Caco-2 (cell line): ENCODE results near the gene PCK1. TPM values are rescaled to one million over a fixed set of nuclear protein-coding genes. Genes with fewer than 3 reads are reported as not detected.

Experiments
- BruUV-seq: library from RNA; stranded (reverse); fragments of 400-500 nt; replicated peaks from 2 replicates; lab custom pipeline; 2021; lab: Mats Ljungman, UMichigan
- CTCF ChIA-PET: fragments of 300-600 bp; sonication (Branson Sonifier 250); formaldehyde crosslinking; loops from one replicate; lab custom pipeline; 2022; ENCODE audit warnings: antibody characterized with exemption; lab: Charles Lee
- POLR2A ChIA-PET: fragments of 300-600 bp; sonication (Branson Sonifier 250); formaldehyde crosslinking; loops from one replicate; lab custom pipeline; 2022; ENCODE audit warnings: antibody characterized with exemption; lab: Charles Lee
- DNase-seq, 2 experiments: peaks; one replicate each; pipeline versions ENCODE4 v3.0.0 to v3.0.0-alpha.2; 2020 to 2022
- H3K27me3 ChIP-seq: replicated peaks from 2 replicates; pipeline ENCODE4 v1.6.0; 2011; ENCODE audit warnings: low read length; ENCODE audit not compliant: control insufficient read depth, insufficient read depth
- H3K36me3 ChIP-seq: 2 replicates; pipeline ENCODE4 v1.5.1; 2011; ENCODE audit warnings: low read length; ENCODE audit not compliant: control insufficient read depth, insufficient read depth
- H3K4me1 ChIP-seq: fragments of 250-450 bp; sonication (Bioruptor Pico); 2 replicates; pipeline ENCODE4 v1.5.1; 2020; ENCODE audit warnings: mild to moderate bottlenecking
- H3K4me3 ChIP-seq: 2 replicates; pipeline ENCODE4 v1.5.1; 2011; ENCODE audit warnings: low read depth, mild to moderate bottlenecking, control low read depth, low read length
- H3K9me3 ChIP-seq: fragments of 250-450 bp; sonication (Bioruptor Pico); 2 replicates; pipeline ENCODE4 v1.5.1; 2020; ENCODE audit warnings: mild to moderate bottlenecking, moderate library complexity
- H3K27ac Mint-ChIP-seq: one replicate; pipeline ENCODE4 v1.8.0; 2022; ENCODE audit warnings: mixed read lengths; ENCODE audit not compliant: unreplicated experiment
- H3K27me3 Mint-ChIP-seq: one replicate; pipeline ENCODE4 v1.8.0; 2022; ENCODE audit warnings: mixed read lengths; ENCODE audit not compliant: insufficient read depth, unreplicated experiment
- H3K36me3 Mint-ChIP-seq: one replicate; pipeline ENCODE4 v1.8.0; 2022; ENCODE audit warnings: mild to moderate bottlenecking, mixed read lengths; ENCODE audit not compliant: insufficient read depth, unreplicated experiment
- H3K4me1 Mint-ChIP-seq: one replicate; pipeline ENCODE4 v1.8.0; 2022; ENCODE audit warnings: low read depth, mixed read lengths; ENCODE audit not compliant: unreplicated experiment
- H3K4me3 Mint-ChIP-seq: one replicate; pipeline ENCODE4 v1.8.0; 2022; ENCODE audit warnings: mild to moderate bottlenecking, moderate library complexity, mixed read lengths; ENCODE audit not compliant: unreplicated experiment
- H3K9me3 Mint-ChIP-seq: one replicate; pipeline ENCODE4 v1.8.0; 2022; ENCODE audit warnings: mixed read lengths; ENCODE audit not compliant: unreplicated experiment
- CTCF ChIP-seq, 2 experiments: fragments of 200-600 bp in 1 of 2; IDR thresholded peaks; 1 replicate in 1 of 2; 2 replicates in 1 of 2; pipeline versions ENCODE4 v1.5.1 to v1.8.0; 2011 to 2022; ENCODE audit warnings: antibody characterized with exemption in 1 of 2, control low read depth in 1 of 2, inconsistent platforms in 1 of 2, low read depth in 1 of 2, low read length in 1 of 2, mild to moderate bottlenecking in 1 of 2, moderate library complexity in 1 of 2; ENCODE audit not compliant: insufficient read depth in 1 of 2, severe bottlenecking in 1 of 2, unreplicated experiment in 1 of 2
- intact Hi-C: fragments of 100-400 bp; cut with micrococcal nuclease; formaldehyde crosslinking; loops from one replicate; pipeline ENCODE4 v1.10.0; 2022; ENCODE audit not compliant: unreplicated experiment
- total RNA-seq: library from RNA; stranded (reverse); gene quantifications from 2 replicates; pipeline ENCODE4 v1.2.3, GENCODE V29; 2022

The PCK1 gene
- total RNA-seq, 1 experiment from 2014 or later = not detected

GRCh38 chr20:57562541-57563465, 1.9 kb downstream of the PCK1 start:
- ChIA-PET CTCF (no interaction called here), POLR2A (no interaction called here)
- no peak overlapping the region for H3K4me3 ChIP-seq
- peaks cover 4% of the 10 kb centered on the region; the same call in 1 of the 2 replicates for H3K9me3 ChIP-seq
- no peak overlapping the region for H3K4me3 Mint-ChIP-seq
- no TSS peak for BruUV-seq
- H3K4me1 Mint-ChIP-seq = peaks cover 6% of the 10 kb centered on the region
- no peaks in the 10 kb centered on the region for H3K36me3 Mint-ChIP-seq
- H3K4me1 ChIP-seq = peaks cover 24% of the 10 kb centered on the region; the same call in 1 of the 2 replicates
- H3K27ac Mint-ChIP-seq = no peak overlapping the region
- no peak for DNase-seq
- no peaks in the 10 kb centered on the region for H3K36me3 ChIP-seq
- no peak for TF ChIP-seq CTCF (IDR thresholded peaks at IDR 0.05; ENCODE audit: insufficient read depth in 1 of 2, low read depth in 1 of 2, low read length in 1 of 2, severe bottlenecking in 1 of 2, unreplicated experiment in 1 of 2)
- intact Hi-C loops = no loop called here
- H3K27me3 ChIP-seq = no peaks in the 10 kb centered on the region
- H3K9me3 Mint-ChIP-seq = no peaks in the 10 kb centered on the region
- H3K27me3 Mint-ChIP-seq = peaks cover 25% of the 10 kb centered on the region

GRCh38 chr20:57563522-57563921, 2.6 kb downstream of the PCK1 start:
- H3K4me1 ChIP-seq = peaks cover 22% of the 10 kb centered on the region; the same call in 1 of the 2 replicates
- BruUV-seq = no TSS peak
- H3K4me3 ChIP-seq = no peak overlapping the region
- TF ChIP-seq CTCF (IDR thresholded peaks at IDR 0.05; ENCODE audit: insufficient read depth in 1 of 2, low read depth in 1 of 2, low read length in 1 of 2, severe bottlenecking in 1 of 2, unreplicated experiment in 1 of 2) = no peak
- ChIA-PET CTCF (no interaction called here), POLR2A (no interaction called here)
- no peak overlapping the region for H3K27ac Mint-ChIP-seq
- H3K9me3 Mint-ChIP-seq = no peaks in the 10 kb centered on the region
- DNase-seq = no peak
- intact Hi-C loops = no loop called here
- peaks cover 4% of the 10 kb centered on the region; the same call in 1 of the 2 replicates for H3K9me3 ChIP-seq
- H3K36me3 ChIP-seq = no peaks in the 10 kb centered on the region
- H3K4me3 Mint-ChIP-seq = no peak overlapping the region
- H3K27me3 ChIP-seq = no peaks in the 10 kb centered on the region
- H3K36me3 Mint-ChIP-seq = no peaks in the 10 kb centered on the region
- H3K27me3 Mint-ChIP-seq = peaks cover 24% of the 10 kb centered on the region
- H3K4me1 Mint-ChIP-seq = peaks cover 6% of the 10 kb centered on the region

GRCh38 chr20:57564180-57564802, 3.4 kb downstream of the PCK1 start:
- H3K36me3 Mint-ChIP-seq = no peaks in the 10 kb centered on the region
- peaks cover 18% of the 10 kb centered on the region for H3K27me3 Mint-ChIP-seq
- H3K9me3 Mint-ChIP-seq = no peaks in the 10 kb centered on the region
- H3K4me3 ChIP-seq = no peak overlapping the region
- ChIA-PET POLR2A (no interaction called here), CTCF (interaction anchor here (1.3 kb wide), 1 partner anchor 15 kb away, joined by 3 read pairs; no protein-coding TSS in a partner anchor)
- H3K4me1 ChIP-seq = peaks cover 14% of the 10 kb centered on the region; the same call in 1 of the 2 replicates
- intact Hi-C loops = no loop called here
- BruUV-seq = no TSS peak
- H3K4me3 Mint-ChIP-seq = no peak overlapping the region
- H3K27ac Mint-ChIP-seq = no peak overlapping the region
- H3K4me1 Mint-ChIP-seq = peaks cover 1% of the 10 kb centered on the region
- H3K36me3 ChIP-seq = no peaks in the 10 kb centered on the region
- H3K27me3 ChIP-seq = no peaks in the 10 kb centered on the region
- TF ChIP-seq CTCF (IDR thresholded peaks at IDR 0.05; ENCODE audit: insufficient read depth in 1 of 2, low read depth in 1 of 2, low read length in 1 of 2, severe bottlenecking in 1 of 2, unreplicated experiment in 1 of 2) = no peak
- H3K9me3 ChIP-seq = peaks cover 4% of the 10 kb centered on the region; the same call in 1 of the 2 replicates
- DNase-seq = no peak
